ENCODE data around the gene MAPK14.

The MAPK14 gene

GRCh38 chr6:36035225-36035624 is 7.6 kb downstream of the MAPK14 start:
- DNase-seq (ENCODE audit: low read depth), result peak; percentile 59

GRCh38 chr6:36038120-36038876 is 10.7 kb downstream of the MAPK14 start:
- DNase-seq (ENCODE audit: low read depth), result no peak

GRCh38 chr6:36039112-36039511 is 11.5 kb downstream of the MAPK14 start:
- no peak for DNase-seq (ENCODE audit: low read depth)

DNA sequence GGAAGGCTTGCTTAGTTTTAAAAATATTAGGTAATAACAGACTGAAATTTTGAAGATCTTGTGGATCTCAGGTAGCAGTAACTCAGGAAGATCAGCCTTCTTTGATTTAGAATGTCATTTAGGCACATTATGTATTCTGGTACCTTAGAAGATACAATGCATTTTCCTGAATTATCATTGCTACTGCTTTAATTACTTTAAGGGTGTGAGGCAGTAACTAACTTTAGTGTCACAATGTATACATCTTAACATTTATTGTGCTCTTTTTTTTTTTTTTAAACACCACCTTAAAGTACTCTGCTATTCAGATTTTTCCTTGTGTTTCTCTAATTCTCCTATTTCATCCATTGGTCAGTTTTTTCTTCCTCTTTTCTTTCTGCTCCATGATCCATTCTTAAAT is 13.3 kb downstream of the MAPK14 start:
- DNase-seq (ENCODE audit: low read depth), result no peak

GRCh38 chr6:36042618-36043260 is 15.1 kb downstream of the MAPK14 start:
- no peak for DNase-seq (ENCODE audit: low read depth)

DNA sequence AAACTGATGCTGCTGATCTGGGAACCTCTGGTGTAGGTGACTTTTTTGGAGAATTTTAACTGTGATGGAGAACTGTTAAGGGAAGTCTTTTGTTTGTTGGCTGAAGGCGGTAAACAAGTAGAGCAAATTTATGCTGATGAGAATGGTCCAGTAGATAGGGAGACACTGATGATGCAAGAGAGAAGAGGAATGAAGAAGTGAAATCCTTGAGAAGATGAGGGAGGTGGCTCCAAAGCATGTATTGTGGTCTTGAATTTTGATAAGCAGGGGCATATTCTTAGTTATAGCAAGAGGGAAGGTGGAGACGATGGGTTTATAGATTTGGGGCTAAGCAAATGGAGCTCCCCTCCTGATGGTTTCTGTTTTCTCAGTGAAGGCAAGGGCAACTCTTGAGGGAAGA is 22.0 kb downstream of the MAPK14 start:
- DNase-seq (ENCODE audit: low read depth), result no peak

- no peak for DNase-seq (ENCODE audit: low read depth)
Measured at GRCh38 chr6:36050305-36050704, 22.7 kb downstream of the MAPK14 start.

DNA sequence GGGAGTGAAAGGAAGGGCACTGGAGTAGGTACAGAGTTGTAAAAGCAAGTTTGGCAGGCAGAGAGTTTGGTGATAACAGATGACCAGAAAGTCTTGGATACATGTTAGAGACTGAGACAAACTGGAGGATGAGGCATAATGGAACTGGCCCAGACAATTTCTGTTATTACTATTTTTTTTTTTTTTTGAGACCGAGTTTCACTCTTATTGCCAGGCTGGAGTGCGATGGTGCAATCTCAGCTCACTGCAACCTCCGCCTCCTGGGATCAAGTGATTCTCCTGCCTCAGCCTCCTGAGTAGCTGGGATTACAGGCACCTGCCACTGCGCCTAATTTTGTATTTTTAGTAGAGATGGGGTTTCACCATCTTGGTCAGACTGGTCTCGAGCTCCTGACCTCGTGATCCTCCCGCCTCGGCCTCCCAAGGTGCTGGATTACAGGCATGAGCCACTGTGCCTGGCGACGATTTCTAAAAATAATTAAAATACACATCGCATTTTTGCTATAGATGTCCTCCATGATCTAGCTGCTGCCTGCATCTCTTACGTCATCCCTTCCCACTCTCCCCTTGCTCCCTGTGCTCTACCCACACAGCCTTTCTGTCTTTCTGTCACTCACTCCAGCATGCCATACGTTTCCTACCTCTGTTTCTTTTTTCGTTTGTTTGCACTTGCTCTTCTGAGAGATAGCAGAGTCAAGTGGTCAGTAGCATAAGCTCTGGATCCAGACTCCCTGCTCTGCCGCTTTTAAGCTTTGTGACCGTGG is 23.5 kb downstream of the MAPK14 start:
- DNase-seq (ENCODE audit: low read depth), result no peak

- DNase-seq (ENCODE audit: low read depth), result no peak
Measured at GRCh38 chr6:36052097-36052496, 24.5 kb downstream of the MAPK14 start.

GRCh38 chr6:36053878-36054277 is 26.3 kb downstream of the MAPK14 start:
- peak; percentile 75 for DNase-seq (ENCODE audit: low read depth)

- DNase-seq (ENCODE audit: low read depth), result no peak
Measured at GRCh38 chr6:36054415-36054814, 26.8 kb downstream of the MAPK14 start.

GRCh38 chr6:36054956-36055355 is 27.3 kb downstream of the MAPK14 start:
- no peak for DNase-seq (ENCODE audit: low read depth)

- no peak for DNase-seq (ENCODE audit: low read depth)
Measured at GRCh38 chr6:36056178-36056577, 28.6 kb downstream of the MAPK14 start.

GRCh38 chr6:36061236-36061635 is 33.6 kb downstream of the MAPK14 start:
- no peak for DNase-seq (ENCODE audit: low read depth)

GRCh38 chr6:36062247-36062646 is 34.6 kb downstream of the MAPK14 start:
- DNase-seq (ENCODE audit: low read depth), result no peak

- DNase-seq (ENCODE audit: low read depth), result no peak
Measured at GRCh38 chr6:36063318-36064060, 35.9 kb downstream of the MAPK14 start.

DNA sequence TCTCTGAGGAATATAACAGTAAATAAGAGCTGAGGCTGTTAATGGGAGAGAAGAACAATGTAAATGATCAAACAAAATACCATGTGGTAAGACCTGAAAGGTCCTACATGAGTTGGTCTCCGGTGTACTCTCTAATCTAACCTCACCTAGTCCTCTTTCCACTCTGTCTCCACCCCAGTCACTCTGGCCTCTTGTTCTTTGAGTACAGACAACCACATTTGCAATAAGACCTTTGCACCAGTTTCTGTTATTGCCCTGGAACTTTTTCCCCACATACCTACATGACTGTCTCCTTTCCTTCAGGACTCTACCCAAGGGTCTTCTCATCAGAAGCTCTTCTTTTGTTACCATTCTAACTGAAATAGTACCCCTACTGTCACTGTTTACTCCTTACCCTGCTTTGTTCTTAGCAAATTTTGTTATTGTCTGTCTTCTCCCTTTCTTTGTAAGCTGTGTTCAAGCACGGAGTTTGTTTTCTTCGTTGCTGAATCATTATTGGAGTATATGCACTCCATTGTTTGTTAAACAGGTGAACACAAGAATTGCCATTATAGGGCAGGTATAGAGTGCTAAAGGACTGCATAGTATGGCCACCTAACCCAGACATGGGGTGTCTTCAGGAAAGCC is 37.3 kb downstream of the MAPK14 start:
- DNase-seq (ENCODE audit: low read depth), result no peak

DNA sequence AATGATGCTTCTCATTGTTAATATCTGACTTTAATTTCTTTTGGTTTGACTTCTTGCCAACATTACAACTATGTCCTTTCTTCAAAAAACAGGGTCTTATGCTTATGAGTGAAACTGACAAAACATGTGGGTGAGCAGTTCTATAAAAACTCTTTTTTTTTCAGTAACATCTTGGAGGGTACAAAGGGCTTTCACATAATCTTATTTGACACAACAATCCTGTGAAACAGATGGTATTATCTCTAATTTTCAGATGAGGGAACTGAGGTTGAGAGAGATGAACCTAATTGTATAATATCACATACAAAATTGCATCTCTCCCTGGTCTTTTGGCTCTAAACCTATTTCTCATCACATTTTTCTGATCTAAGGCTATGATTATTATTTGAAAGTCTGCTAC is 38.3 kb downstream of the MAPK14 start:
- DNase-seq (ENCODE audit: low read depth), result no peak

DNA sequence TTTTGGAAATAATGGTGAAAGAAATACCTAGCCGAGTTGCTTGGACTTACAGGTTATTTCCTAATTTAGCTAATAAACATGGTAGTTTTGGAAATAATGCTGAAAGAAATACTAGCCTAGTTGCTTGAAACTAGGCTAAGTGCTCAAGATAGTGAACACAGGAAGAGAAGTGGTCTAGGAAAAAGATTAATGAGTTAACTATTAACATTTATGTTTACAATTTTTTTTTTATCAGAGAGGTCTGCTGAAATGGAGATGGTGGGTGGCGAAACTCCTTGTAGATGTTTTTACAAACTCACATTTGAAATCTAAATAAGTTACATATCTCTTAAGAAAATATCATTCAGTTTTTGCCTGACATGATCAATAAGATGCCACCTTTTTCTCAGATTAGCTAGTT is 39.2 kb downstream of the MAPK14 start:
- no peak for DNase-seq (ENCODE audit: low read depth)

DNA sequence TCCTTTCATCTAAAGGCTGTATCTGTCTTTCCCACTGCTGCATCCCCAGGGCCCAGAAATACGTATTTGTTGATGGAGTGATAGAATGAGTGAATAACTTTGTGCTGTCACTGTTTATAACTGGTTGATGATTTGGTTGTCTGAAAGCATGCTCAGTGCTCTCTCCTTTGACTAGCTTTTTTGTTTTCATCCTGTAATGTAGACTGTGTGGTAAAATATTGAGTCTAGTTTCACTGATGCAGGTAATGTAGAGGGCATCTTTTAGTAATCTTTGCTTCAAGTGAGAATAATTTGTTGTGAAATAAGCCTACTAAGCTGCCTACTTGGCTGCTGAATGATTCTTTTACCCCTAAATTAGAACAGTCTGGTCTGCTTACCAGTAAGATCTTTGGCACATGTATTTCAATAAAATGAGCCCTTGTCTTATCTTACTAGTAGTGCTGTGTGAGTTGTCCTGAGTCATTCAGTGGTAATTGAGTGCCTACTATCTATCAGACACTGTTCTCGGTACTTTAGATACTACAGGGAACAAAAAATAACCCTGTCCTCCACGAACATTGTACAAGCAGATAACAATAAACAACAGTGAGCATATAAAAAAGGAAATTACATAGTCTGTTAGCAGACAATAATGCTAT is 39.9 kb downstream of the MAPK14 start:
- peak; percentile 79 for DNase-seq (ENCODE audit: low read depth)

DNA sequence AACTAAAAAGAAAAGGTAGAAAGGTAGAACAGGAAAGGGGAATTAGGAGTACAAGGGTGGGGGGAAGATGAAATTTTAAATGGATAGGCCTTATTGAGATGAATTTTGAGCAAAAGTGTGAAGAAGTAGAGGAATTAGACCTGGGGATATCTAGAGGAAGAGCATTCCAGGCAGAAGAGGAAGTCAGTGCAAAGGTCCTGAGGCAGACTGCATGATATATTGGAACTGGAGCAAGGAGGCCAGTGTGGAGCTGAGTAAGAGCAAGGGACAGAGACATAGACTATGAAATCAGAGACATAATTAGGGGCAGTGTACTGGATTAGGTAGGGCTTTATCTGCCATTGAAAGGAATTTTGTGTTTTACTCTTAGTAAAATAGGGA is 40.4 kb downstream of the MAPK14 start:
- no peak for DNase-seq (ENCODE audit: low read depth)

Data from amniotic epithelial cell (primary cell).